Gastrocnemius medialis (tissue), 4 donors: ENCODE measurements around the gene FREM2. TPM values are rescaled to one million over a fixed set of nuclear protein-coding genes. Genes with fewer than 3 reads are reported as not detected.

Source experiments
- ATAC-seq, 2 donors: fragments of 150-250 bp; one replicate each; pipeline ENCODE4 v1.9.1; 2016
- DNase-seq, 2 donors: peaks; one replicate each; pipeline ENCODE4 v3.0.0-alpha.2; 2019
- H3K27ac ChIP-seq, 4 donors: fragments of 200-600 bp; sonication (generic); 1 replicate in 1 of 4; 2 replicates in 3 of 4; pipeline ENCODE4 v1.5.1; 2016 to 2018; ENCODE audit warnings: mild to moderate bottlenecking in 2 of 4, moderate library complexity in 1 of 4
- H3K27me3 ChIP-seq, 3 donors: fragments of 200-600 bp; sonication (generic) in 2 of 3; 1 replicate in 1 of 3; 2 replicates in 2 of 3; pipeline versions ENCODE4 v1.5.1 to v1.6.0; 2016 to 2019; ENCODE audit warnings: mild to moderate bottlenecking in 1 of 3, moderate library complexity in 1 of 3
- H3K36me3 ChIP-seq, 2 donors: fragments of 200-600 bp; sonication (generic) in 1 of 2; one replicate each; pipeline ENCODE4 v1.5.1; 2017 to 2018
- H3K4me1 ChIP-seq, 2 donors: fragments of 200-600 bp; sonication (generic) in 1 of 2; one replicate each; pipeline ENCODE4 v1.5.1; 2016 to 2017; ENCODE audit warnings: mild to moderate bottlenecking in 2 of 2
- H3K4me3 ChIP-seq, 4 donors: fragments of 200-600 bp; sonication (generic) in 3 of 4; 1 replicate in 1 of 4; 2 replicates in 3 of 4; pipeline ENCODE4 v1.5.1; 2016 to 2019; ENCODE audit warnings: mild to moderate bottlenecking in 2 of 4
- H3K9me3 ChIP-seq, 3 donors: fragments of 200-600 bp; sonication (generic) in 2 of 3; 1 replicate in 1 of 3; 2 replicates in 2 of 3; pipeline ENCODE4 v1.5.1; 2016 to 2019
- POLR2A ChIP-seq, 2 donors: fragments of 450-650 bp; IDR thresholded peaks; one replicate each; pipeline ENCODE4 v1.6.1; 2017; ENCODE audit warnings: antibody characterized with exemption in 2 of 2, mild to moderate bottlenecking in 2 of 2, moderate library complexity in 2 of 2
- in situ Hi-C, 4 donors: fragments of 200-750 bp; cut with MboI; loops; one replicate each; pipeline versions ENCODE4 v1.15.0 to v1.8.0; 2017; ENCODE audit warnings: low sequenced_read_pairs in 4 of 4
- intact Hi-C: fragments of 100-400 bp; cut with DNase I; formaldehyde crosslinking; loops from one replicate; pipeline ENCODE4 v1.15.1; 2023; ENCODE audit warnings: low total_unique reads
- total RNA-seq, 4 donors: library from RNA; depleted of rRNA; stranded (reverse); fragments of >200 nt; gene quantifications; one replicate each; pipeline versions ENCODE4 v1.1.0 to v1.2.3, GENCODE V29; 2016
- TF ChIP-seq, protein P1 (sequence below), 5 experiments: fragments of 450-650 bp in 3 of 5; fragments of 200-600 bp in 2 of 5; sonication (generic) in 2 of 5; IDR thresholded peaks in 4 of 5; conservative IDR thresholded peaks in 1 of 5; 1 replicate in 4 of 5; 2 replicates in 1 of 5; pipeline ENCODE4 v1.5.1; 2016 to 2019; ENCODE audit warnings: antibody characterized with exemption in 5 of 5, mild to moderate bottlenecking in 3 of 5, moderate library complexity in 3 of 5

FREM2 gene
- total RNA-seq, 4 donors from 2014 or later, result 1.3 to 6.4 (median 2.4) TPM

DNA sequence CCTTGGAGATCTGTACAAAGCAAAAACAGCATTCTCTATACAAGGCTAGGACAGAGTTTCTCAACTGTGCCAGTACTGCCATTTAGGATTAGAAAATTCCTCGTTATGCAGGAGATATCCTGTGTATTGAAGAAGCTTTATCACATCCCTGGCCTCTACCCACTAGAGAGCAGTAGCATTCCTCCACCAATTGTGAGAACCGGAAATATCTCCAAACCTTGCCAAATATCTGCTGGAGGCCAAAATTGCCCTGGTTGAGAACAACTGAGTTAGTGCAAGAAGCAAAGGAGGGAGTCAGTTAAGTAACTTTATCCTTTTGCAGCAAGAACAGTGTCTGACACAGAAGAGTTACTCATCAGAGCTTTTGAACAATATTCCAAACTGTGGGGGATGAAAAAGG is 16.2 kb upstream of the FREM2 start:
- TF ChIP-seq POLR2A (IDR thresholded peaks at IDR 0.05), result no peak
- TF ChIP-seq, protein P1, sequence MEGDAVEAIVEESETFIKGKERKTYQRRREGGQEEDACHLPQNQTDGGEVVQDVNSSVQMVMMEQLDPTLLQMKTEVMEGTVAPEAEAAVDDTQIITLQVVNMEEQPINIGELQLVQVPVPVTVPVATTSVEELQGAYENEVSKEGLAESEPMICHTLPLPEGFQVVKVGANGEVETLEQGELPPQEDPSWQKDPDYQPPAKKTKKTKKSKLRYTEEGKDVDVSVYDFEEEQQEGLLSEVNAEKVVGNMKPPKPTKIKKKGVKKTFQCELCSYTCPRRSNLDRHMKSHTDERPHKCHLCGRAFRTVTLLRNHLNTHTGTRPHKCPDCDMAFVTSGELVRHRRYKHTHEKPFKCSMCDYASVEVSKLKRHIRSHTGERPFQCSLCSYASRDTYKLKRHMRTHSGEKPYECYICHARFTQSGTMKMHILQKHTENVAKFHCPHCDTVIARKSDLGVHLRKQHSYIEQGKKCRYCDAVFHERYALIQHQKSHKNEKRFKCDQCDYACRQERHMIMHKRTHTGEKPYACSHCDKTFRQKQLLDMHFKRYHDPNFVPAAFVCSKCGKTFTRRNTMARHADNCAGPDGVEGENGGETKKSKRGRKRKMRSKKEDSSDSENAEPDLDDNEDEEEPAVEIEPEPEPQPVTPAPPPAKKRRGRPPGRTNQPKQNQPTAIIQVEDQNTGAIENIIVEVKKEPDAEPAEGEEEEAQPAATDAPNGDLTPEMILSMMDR (IDR thresholded peaks at IDR 0.05 in 4 of 5, conservative IDR thresholded peaks at IDR 0.05 in 1 of 5), result no peak
- intact Hi-C loops, result no loop called here

DNA sequence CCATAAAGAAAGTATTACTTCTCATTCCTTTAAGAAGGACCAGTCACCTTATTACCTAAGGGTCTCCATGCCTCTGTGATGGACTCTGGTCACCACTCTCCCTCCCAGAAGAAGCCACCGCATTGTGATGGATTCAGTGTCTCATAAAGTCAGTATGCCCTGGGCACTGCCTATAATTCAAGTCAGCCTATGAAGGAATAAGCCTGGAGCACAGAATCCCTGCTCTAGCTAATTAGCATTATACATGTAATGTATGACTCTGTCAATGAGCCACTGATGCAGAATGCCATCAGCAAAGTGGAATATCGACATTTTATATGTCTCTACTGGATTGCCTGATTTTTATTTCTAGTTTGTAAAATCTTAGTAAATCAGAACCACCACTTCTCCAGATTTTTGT is 14.9 kb upstream of the FREM2 start:
- intact Hi-C loops, result no loop called here
- Histone ChIP-seq H3K27me3 (peaks cover 0 to 4% (median 0%) of the 10 kb centered on the region in 3 donors), H3K9me3 (no peaks in the 10 kb centered on the region), H3K4me1 (no peaks in the 10 kb centered on the region), H3K4me3 (no peak overlapping the region), H3K27ac (no peak overlapping the region), H3K36me3 (no peaks in the 10 kb centered on the region)
- TF ChIP-seq, protein P1 (IDR thresholded peaks at IDR 0.05 in 4 of 5, conservative IDR thresholded peaks at IDR 0.05 in 1 of 5), result no peak
- no peak for TF ChIP-seq POLR2A (IDR thresholded peaks at IDR 0.05)
- in situ Hi-C loops, result no loop called here
- ATAC-seq (no peak), DNase-seq (no peak)

More for the DNA sequence above, 16.2 kb upstream of the FREM2 start:
- in situ Hi-C loops, result no loop called here
- Histone ChIP-seq H3K27ac (no peak overlapping the region), H3K9me3 (no peaks in the 10 kb centered on the region), H3K4me3 (no peak overlapping the region), H3K36me3 (no peaks in the 10 kb centered on the region), H3K27me3 (peaks cover 0 to 4% (median 0%) of the 10 kb centered on the region in 3 donors), H3K4me1 (no peaks in the 10 kb centered on the region)
- DNase-seq (no peak), ATAC-seq (no peak)

DNA sequence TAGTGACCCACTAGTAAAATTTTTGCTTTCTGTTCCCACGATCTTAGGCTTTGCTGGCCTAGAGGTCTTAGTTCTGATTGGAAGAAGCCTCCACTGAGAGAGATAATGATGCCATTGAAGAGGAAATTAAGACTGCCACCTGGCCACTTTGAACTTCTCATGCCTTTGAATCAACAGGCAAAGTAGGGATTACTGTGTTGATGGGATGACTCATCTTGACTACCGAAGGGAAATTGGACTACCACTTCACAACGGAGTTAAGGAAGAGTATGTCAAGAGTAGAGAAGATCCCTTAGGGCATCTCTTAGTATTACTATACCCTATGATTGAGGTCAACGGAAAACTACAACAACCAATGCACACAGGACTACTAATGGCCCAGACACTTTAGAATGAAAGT is 12.7 kb upstream of the FREM2 start:
- TF ChIP-seq, protein P1 (IDR thresholded peaks at IDR 0.05 in 4 of 5, conservative IDR thresholded peaks at IDR 0.05 in 1 of 5), result no peak
- TF ChIP-seq POLR2A (IDR thresholded peaks at IDR 0.05), result no peak
- H3K27me3 ChIP-seq, result peaks cover 0 to 4% (median 0%) of the 10 kb centered on the region in 3 donors
- intact Hi-C loops, result no loop called here

DNA sequence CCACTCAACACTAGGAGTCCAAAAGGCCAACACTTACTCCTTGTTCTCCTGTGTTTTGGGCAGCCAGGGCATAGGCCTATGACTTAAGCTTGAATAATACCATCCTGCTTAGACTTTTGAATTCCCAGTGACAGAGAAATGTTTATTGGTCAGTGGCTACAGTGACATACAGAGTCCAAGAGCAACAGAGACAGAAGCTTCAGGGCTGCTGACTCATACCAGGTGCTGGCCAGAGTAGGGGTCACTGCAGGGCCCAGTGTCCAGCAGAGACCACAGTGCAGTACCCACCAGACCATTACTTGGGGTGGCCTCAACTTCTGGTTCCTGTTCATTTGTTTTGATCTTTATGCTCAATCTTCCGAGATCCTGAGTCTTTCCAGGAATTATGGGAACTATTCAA is 6.0 kb upstream of the FREM2 start:
- Histone ChIP-seq H3K4me3 (no peak overlapping the region), H3K9me3 (no peaks in the 10 kb centered on the region), H3K36me3 (no peaks in the 10 kb centered on the region), H3K27ac (no peak overlapping the region), H3K4me1 (peaks cover 0 to 2% of the 10 kb centered on the region in 2 donors), H3K27me3 (no peaks in the 10 kb centered on the region)
- TF ChIP-seq, protein P1 (IDR thresholded peaks at IDR 0.05 in 4 of 5, conservative IDR thresholded peaks at IDR 0.05 in 1 of 5), result no peak
- TF ChIP-seq POLR2A (IDR thresholded peaks at IDR 0.05), result no peak
- intact Hi-C loops (no loop called here), in situ Hi-C loops (loop anchor here in 2 of 4 donors (10.0 to 25.0 kb wide), 2 partner anchors 84 to 181 kb away; no protein-coding TSS in a partner anchor)
- DNase-seq (no peak), ATAC-seq (no peak)

More for the DNA sequence above, 12.7 kb upstream of the FREM2 start:
- Histone ChIP-seq H3K36me3 (no peaks in the 10 kb centered on the region), H3K4me1 (no peaks in the 10 kb centered on the region), H3K4me3 (no peak overlapping the region), H3K9me3 (no peaks in the 10 kb centered on the region), H3K27ac (no peak overlapping the region)
- no peak for DNase-seq
- in situ Hi-C loops, result no loop called here
- no peak for ATAC-seq

DNA sequence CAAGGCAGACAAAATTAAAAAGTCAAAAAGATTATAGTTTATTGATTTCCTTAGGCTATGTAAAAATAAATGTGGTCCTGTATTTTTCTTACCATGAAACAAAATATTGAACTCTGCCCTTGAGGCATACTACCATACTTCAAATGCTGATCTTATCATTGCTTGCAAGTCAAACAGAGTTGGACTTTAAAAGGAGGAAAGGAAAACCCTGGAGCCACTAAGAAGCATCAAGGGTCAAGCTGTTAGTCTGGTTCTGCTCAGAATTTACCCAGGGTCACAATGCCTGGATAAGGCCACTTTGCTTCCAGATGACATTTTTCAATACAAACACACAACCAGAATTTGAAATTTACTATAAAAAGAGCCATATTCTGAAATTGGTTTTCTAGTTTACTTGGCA is 2.2 kb upstream of the FREM2 start:
- Histone ChIP-seq H3K4me1 (peaks cover 2 to 14% of the 10 kb centered on the region in 2 donors), H3K4me3 (no peak overlapping the region), H3K36me3 (no peaks in the 10 kb centered on the region), H3K27me3 (no peaks in the 10 kb centered on the region), H3K9me3 (no peaks in the 10 kb centered on the region), H3K27ac (no peak overlapping the region)
- in situ Hi-C loops (loop anchor here in 2 of 4 donors (5.0 to 25.0 kb wide), 3 partner anchors 80 to 178 kb away; no protein-coding TSS in a partner anchor), intact Hi-C loops (no loop called here)
- ATAC-seq (no peak), DNase-seq (no peak)
- TF ChIP-seq POLR2A (IDR thresholded peaks at IDR 0.05), result no peak
- TF ChIP-seq, protein P1 (IDR thresholded peaks at IDR 0.05 in 4 of 5, conservative IDR thresholded peaks at IDR 0.05 in 1 of 5), result no peak
